GM23338 (cell line): ENCODE data around the gene AKT2. TPM values are rescaled to one million over a fixed set of nuclear protein-coding genes. Genes with fewer than 3 reads are reported as not detected.

Experiments
- ATAC-seq: fragments of 200-7000 bp; cut with Tn5 transposase; 3 replicates; pipeline ENCODE4 v1.9.1; 2020
- DNase-seq: peaks from one replicate; pipeline ENCODE4 v3.0.0-alpha.2; 2015; ENCODE audit warnings: low spot score
- H2AFZ ChIP-seq: fragments of 200-600 bp; sonication (generic); 2 replicates; pipeline ENCODE4 v1.8.0; 2016; ENCODE audit warnings: antibody characterized with exemption, mild to moderate bottlenecking, moderate library complexity
- H3F3A ChIP-seq: fragments of 200-600 bp; sonication (generic); replicated peaks from 2 replicates; pipeline ENCODE4 v1.8.0; 2017; ENCODE audit warnings: antibody characterized with exemption, mixed run types, low read depth
- H3K27ac ChIP-seq: fragments of 200-600 bp; sonication (generic); 2 replicates; pipeline ENCODE4 v1.6.1; 2016; ENCODE audit warnings: low read depth
- H3K27me3 ChIP-seq: fragments of 200-600 bp; sonication (generic); 2 replicates; pipeline ENCODE4 v1.8.0; 2016; ENCODE audit warnings: mild to moderate bottlenecking, mixed run types, moderate library complexity; ENCODE audit not compliant: insufficient read depth
- H3K36me3 ChIP-seq: fragments of 200-600 bp; sonication (generic); 2 replicates; pipeline ENCODE4 v1.8.0; 2016; ENCODE audit warnings: mild to moderate bottlenecking; ENCODE audit not compliant: insufficient read depth
- H3K4me1 ChIP-seq: fragments of 200-600 bp; sonication (generic); 2 replicates; pipeline ENCODE4 v1.8.0; 2016; ENCODE audit warnings: mild to moderate bottlenecking, moderate library complexity; ENCODE audit not compliant: insufficient read depth
- H3K4me2 ChIP-seq: fragments of 200-600 bp; sonication (generic); 2 replicates; pipeline ENCODE4 v1.7.1; 2017; ENCODE audit warnings: mixed run types
- H3K4me3 ChIP-seq: fragments of 200-600 bp; sonication (generic); 2 replicates; pipeline ENCODE4 v1.6.1; 2016; ENCODE audit warnings: mixed run types
- H3K79me2 ChIP-seq: fragments of 200-600 bp; sonication (generic); replicated peaks from 2 replicates; pipeline ENCODE4 v1.8.0; 2017; ENCODE audit warnings: mild to moderate bottlenecking; ENCODE audit not compliant: insufficient read depth
- H3K9me2 ChIP-seq: fragments of 200-600 bp; sonication (generic); 2 replicates; pipeline ENCODE4 v1.8.0; 2017; ENCODE audit not compliant: insufficient read depth
- H4K20me1 ChIP-seq: fragments of 200-600 bp; sonication (generic); replicated peaks from 2 replicates; pipeline ENCODE4 v1.8.0; 2017; ENCODE audit warnings: mild to moderate bottlenecking; ENCODE audit not compliant: insufficient read depth
- H3K27ac Mint-ChIP-seq: 2 replicates; pipeline ENCODE4 v1.8.0; 2020; ENCODE audit warnings: inconsistent platforms, mild to moderate bottlenecking, moderate library complexity, mixed read lengths
- H3K27me3 Mint-ChIP-seq: 3 replicates; pipeline ENCODE4 v1.8.0; 2022; ENCODE audit warnings: low read depth, mild to moderate bottlenecking, moderate library complexity, mixed read lengths, inconsistent platforms; ENCODE audit not compliant: insufficient read depth, poor library complexity
- H3K36me3 Mint-ChIP-seq: 3 replicates; pipeline ENCODE4 v1.8.0; 2021; ENCODE audit warnings: low read depth, mild to moderate bottlenecking, inconsistent platforms, moderate library complexity, mixed read lengths
- H3K4me1 Mint-ChIP-seq: 3 replicates; pipeline ENCODE4 v1.8.0; 2020; ENCODE audit warnings: mild to moderate bottlenecking, inconsistent platforms, mixed read lengths
- H3K4me3 Mint-ChIP-seq: 3 replicates; pipeline ENCODE4 v1.8.0; 2021; ENCODE audit warnings: moderate library complexity, mild to moderate bottlenecking, inconsistent platforms, mixed read lengths
- H3K9me3 Mint-ChIP-seq: 3 replicates; pipeline ENCODE4 v1.8.0; 2020; ENCODE audit warnings: moderate library complexity, mild to moderate bottlenecking, inconsistent platforms, mixed read lengths
- CREB1 ChIP-seq: fragments of 250-450 bp; sonication (Bioruptor Pico); IDR thresholded peaks from 2 replicates; pipeline ENCODE4 v1.5.0; 2020; ENCODE audit warnings: low read depth, mild to moderate bottlenecking, moderate library complexity
- EZH2phosphoT487 ChIP-seq: fragments of 200-600 bp; sonication (generic); IDR thresholded peaks from one replicate; pipeline ENCODE4 v1.8.1; 2018; ENCODE audit warnings: antibody characterized with exemption; ENCODE audit not compliant: unreplicated experiment
- JUNB ChIP-seq: IDR thresholded peaks from one replicate; pipeline ENCODE4 v1.6.1; 2016; ENCODE audit warnings: antibody characterized with exemption; ENCODE audit not compliant: unreplicated experiment
- NANOG ChIP-seq: IDR thresholded peaks from 2 replicates; pipeline ENCODE4 v1.6.1; 2016; ENCODE audit warnings: antibody characterized with exemption, borderline replicate concordance
- POLR2AphosphoS5 ChIP-seq: IDR thresholded peaks from 2 replicates; pipeline ENCODE4 v1.6.1; 2016; ENCODE audit warnings: antibody characterized with exemption, low read depth
- STAT1 ChIP-seq: IDR thresholded peaks from one replicate; pipeline ENCODE4 v1.6.1; 2016; ENCODE audit warnings: antibody characterized with exemption; ENCODE audit not compliant: unreplicated experiment
- ZNF114 ChIP-seq: fragments of 250-450 bp; sonication (Bioruptor Pico); IDR thresholded peaks from 2 replicates; pipeline ENCODE4 v1.5.0; 2020; ENCODE audit warnings: mild to moderate bottlenecking, moderate library complexity
- ZNF331 ChIP-seq: fragments of 250-450 bp; sonication (Bioruptor Pico); IDR thresholded peaks from 2 replicates; pipeline ENCODE4 v1.5.0; 2020; ENCODE audit warnings: low read depth, mild to moderate bottlenecking, moderate library complexity
- polyA plus RNA-seq: library from polyadenylated mRNA; unstranded; fragments of >200 nt; fragmentation: Nextera tagmentation; extraction: Ambion mirVana; gene quantifications from 2 replicates; pipeline ENCODE4 v1.2.1, GENCODE V29; 2016
- total RNA-seq: library from RNA; depleted of rRNA; stranded (reverse); fragments of >200 nt; shearing (Covaris generic); gene quantifications from 2 replicates; pipeline ENCODE4 v1.2.3, GENCODE V29; 2014
- TF ChIP-seq, protein P1 (sequence below), 2 experiments: fragments of 200-600 bp in 1 of 2; sonication (generic) in 1 of 2; conservative IDR thresholded peaks; 2 replicates each; pipeline versions ENCODE4 v1.5.1 to v1.6.1; 2016 to 2017; ENCODE audit warnings: antibody characterized with exemption in 2 of 2, low read depth in 2 of 2, mild to moderate bottlenecking in 2 of 2, moderate library complexity in 1 of 2
- TF ChIP-seq, protein P2 (sequence below): IDR thresholded peaks from one replicate; pipeline ENCODE4 v1.6.1; 2018; ENCODE audit warnings: antibody characterized with exemption; ENCODE audit not compliant: unreplicated experiment
- TF ChIP-seq, protein P3 (sequence below): IDR thresholded peaks from 2 replicates; pipeline ENCODE4 v1.6.1; 2016; ENCODE audit warnings: antibody characterized with exemption

The AKT2 gene
- total and polyA plus RNA-seq, 2 experiments from 2014 or later: 17.6 to 123 TPM

DNA sequence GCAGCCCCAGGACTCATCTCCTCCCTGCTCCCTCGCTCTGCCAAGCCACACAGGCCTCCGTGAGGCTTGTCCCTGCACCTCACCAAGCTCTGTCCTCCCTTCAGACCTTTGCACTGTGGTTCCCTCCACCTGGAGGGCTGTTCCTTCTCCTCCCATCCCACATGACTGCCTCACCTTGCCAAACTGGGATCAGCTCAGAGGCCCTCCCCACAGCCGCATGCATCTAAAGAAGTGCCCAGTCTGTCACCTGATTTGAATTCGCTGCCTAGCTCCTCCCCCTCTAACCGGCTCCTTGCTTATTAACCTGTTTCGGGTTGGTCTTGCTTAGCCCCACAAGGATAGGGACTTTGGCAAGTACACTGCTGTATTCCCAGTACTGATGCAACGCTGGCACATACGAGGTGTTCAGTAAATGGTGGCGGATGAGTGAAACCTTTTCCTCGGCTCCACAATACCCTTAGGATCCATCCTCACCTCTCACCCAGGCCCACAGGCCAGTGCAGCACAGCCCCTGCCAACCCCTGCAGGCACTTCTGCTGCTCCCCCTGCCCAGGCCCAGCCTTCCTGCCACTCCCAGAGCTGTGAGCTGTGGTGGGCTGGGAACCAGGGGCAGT is 4.4 kb downstream of the AKT2 start:
- Histone ChIP-seq H3K9me2 (no peaks in the 10 kb centered on the region), H3K79me2 (peaks cover 86% of the 10 kb centered on the region), H3K4me2 (peak overlapping the region; percentile 48), H3K36me3 (no peaks in the 10 kb centered on the region), H3K4me3 (no peak overlapping the region), H3F3A (peaks cover 2% of the 10 kb centered on the region), H3K27ac (no peak overlapping the region), H3K27me3 (no peaks in the 10 kb centered on the region), H3K4me1 (peaks cover 17% of the 10 kb centered on the region), H2AFZ (no peak overlapping the region), H4K20me1 (0 out of 2 replicates have a peak, but pooled peaks cover 5% of the 10 kb centered on the region)
- ATAC-seq: peak; percentile 1; the same call in 1 of the 3 replicates
- no peak overlapping the region; the same call in 2 of the 3 replicates for H3K4me3 Mint-ChIP-seq
- peaks cover 45% of the 10 kb centered on the region for H3K4me1 Mint-ChIP-seq
- H3K27me3 Mint-ChIP-seq: peaks cover 14% of the 10 kb centered on the region
- H3K27ac Mint-ChIP-seq: peak overlapping the region; percentile 76
- DNase-seq: peak; percentile 51
- peaks cover 2% of the 10 kb centered on the region; the same call in 2 of the 3 replicates for H3K9me3 Mint-ChIP-seq
- no peaks in the 10 kb centered on the region for H3K36me3 Mint-ChIP-seq
- TF ChIP-seq ZNF331 (no peak), POLR2AphosphoS5 (no peak), EZH2phosphoT487 (no peak), NANOG (no peak), CREB1 (CRISPR knock-in tag) (no peak), ZNF114 (no peak), JUNB (no peak), STAT1 (no peak)
- TF ChIP-seq, protein P1, sequence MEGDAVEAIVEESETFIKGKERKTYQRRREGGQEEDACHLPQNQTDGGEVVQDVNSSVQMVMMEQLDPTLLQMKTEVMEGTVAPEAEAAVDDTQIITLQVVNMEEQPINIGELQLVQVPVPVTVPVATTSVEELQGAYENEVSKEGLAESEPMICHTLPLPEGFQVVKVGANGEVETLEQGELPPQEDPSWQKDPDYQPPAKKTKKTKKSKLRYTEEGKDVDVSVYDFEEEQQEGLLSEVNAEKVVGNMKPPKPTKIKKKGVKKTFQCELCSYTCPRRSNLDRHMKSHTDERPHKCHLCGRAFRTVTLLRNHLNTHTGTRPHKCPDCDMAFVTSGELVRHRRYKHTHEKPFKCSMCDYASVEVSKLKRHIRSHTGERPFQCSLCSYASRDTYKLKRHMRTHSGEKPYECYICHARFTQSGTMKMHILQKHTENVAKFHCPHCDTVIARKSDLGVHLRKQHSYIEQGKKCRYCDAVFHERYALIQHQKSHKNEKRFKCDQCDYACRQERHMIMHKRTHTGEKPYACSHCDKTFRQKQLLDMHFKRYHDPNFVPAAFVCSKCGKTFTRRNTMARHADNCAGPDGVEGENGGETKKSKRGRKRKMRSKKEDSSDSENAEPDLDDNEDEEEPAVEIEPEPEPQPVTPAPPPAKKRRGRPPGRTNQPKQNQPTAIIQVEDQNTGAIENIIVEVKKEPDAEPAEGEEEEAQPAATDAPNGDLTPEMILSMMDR (conservative IDR thresholded peaks at IDR 0.05; ENCODE audit: low read depth in 2 of 2): no peak
- TF ChIP-seq, protein P2, sequence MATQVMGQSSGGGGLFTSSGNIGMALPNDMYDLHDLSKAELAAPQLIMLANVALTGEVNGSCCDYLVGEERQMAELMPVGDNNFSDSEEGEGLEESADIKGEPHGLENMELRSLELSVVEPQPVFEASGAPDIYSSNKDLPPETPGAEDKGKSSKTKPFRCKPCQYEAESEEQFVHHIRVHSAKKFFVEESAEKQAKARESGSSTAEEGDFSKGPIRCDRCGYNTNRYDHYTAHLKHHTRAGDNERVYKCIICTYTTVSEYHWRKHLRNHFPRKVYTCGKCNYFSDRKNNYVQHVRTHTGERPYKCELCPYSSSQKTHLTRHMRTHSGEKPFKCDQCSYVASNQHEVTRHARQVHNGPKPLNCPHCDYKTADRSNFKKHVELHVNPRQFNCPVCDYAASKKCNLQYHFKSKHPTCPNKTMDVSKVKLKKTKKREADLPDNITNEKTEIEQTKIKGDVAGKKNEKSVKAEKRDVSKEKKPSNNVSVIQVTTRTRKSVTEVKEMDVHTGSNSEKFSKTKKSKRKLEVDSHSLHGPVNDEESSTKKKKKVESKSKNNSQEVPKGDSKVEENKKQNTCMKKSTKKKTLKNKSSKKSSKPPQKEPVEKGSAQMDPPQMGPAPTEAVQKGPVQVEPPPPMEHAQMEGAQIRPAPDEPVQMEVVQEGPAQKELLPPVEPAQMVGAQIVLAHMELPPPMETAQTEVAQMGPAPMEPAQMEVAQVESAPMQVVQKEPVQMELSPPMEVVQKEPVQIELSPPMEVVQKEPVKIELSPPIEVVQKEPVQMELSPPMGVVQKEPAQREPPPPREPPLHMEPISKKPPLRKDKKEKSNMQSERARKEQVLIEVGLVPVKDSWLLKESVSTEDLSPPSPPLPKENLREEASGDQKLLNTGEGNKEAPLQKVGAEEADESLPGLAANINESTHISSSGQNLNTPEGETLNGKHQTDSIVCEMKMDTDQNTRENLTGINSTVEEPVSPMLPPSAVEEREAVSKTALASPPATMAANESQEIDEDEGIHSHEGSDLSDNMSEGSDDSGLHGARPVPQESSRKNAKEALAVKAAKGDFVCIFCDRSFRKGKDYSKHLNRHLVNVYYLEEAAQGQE: no peak
- TF ChIP-seq, protein P3, sequence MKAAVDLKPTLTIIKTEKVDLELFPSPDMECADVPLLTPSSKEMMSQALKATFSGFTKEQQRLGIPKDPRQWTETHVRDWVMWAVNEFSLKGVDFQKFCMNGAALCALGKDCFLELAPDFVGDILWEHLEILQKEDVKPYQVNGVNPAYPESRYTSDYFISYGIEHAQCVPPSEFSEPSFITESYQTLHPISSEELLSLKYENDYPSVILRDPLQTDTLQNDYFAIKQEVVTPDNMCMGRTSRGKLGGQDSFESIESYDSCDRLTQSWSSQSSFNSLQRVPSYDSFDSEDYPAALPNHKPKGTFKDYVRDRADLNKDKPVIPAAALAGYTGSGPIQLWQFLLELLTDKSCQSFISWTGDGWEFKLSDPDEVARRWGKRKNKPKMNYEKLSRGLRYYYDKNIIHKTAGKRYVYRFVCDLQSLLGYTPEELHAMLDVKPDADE: no peak
